Head of caudate nucleus (tissue), 42 donors: ENCODE results near the gene CDK9.
"Not testable (repeated sequence)": the region's sequence is repeated elsewhere in the genome, so short reads cannot be mapped to it uniquely, and the experiment has no call there.

Experiments used
- DNase-seq, 42 donors: peaks; one replicate each; pipeline versions ENCODE4 v3.0.0 to v3.0.0-alpha.2; 2020 to 2021; ENCODE audit warnings: mixed read lengths in 7 of 42
- intact Hi-C: fragments of 100-400 bp; cut with DNase I; formaldehyde crosslinking; loops from one replicate; pipeline ENCODE4 v1.15.0; 2022

CDK9 gene

DNA sequence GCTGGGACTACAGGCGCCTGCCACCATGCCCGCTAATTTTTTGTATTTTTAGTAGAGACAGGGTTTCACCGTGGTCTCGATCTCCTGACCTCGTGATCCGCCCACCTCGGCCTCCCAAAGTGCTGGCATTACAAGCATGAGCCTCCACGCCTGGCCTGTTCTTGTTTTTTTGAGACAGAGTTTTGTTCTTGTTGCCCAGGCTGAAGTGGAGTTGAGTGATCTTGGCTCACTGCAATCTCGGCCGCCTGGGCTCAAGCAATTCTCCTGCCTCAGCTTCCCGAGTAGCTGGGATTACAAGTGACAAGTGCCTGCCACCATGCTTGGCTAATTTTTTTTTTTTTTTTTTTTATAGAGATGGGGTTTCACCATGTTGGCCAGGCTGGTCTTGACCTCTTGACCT is 29.1 kb upstream of the CDK9 start:
- intact Hi-C loops, DNase-seq: not testable (repeated sequence)

DNA sequence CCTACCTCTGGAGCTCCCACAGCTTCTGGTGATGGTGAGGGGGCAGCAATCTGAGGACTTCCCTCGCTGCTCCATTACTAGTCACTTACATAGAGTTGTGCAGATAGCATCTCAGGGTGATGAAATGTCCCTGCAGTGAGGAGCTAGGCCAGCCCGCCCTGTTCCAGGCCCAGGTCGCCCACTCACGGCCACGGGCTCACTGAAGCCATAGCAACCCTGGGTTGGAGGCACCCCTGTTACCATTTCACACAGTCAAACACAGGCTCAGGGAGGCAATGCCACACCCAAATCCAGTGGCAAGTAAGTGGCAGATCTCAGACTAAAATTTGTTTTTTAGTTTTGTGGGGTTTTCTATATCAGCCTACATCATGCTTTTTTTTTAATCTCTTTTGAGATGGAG is 27.0 kb upstream of the CDK9 start:
- DNase-seq = no peak
- intact Hi-C loops = no loop called here

DNA sequence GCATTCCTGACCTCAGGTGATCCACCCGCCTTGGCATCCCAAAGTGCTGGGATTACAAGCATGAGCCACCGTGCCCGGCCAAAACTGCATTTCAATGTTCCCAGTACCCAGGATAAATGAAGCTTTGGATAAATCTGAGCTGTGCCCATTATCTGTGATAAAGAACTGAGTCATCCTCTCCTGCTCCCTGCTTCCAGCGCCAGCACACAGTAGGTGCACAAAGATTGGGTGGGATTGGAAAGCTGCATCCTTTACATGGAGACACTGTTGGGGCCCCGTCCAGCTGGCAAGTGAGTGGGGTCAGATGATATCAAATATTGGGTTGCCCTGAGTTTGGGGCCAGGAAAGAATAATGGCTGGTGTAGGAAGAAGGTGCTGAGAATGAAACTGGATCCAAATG is 24.8 kb upstream of the CDK9 start:
- no peak for DNase-seq
- intact Hi-C loops = no loop called here

DNA sequence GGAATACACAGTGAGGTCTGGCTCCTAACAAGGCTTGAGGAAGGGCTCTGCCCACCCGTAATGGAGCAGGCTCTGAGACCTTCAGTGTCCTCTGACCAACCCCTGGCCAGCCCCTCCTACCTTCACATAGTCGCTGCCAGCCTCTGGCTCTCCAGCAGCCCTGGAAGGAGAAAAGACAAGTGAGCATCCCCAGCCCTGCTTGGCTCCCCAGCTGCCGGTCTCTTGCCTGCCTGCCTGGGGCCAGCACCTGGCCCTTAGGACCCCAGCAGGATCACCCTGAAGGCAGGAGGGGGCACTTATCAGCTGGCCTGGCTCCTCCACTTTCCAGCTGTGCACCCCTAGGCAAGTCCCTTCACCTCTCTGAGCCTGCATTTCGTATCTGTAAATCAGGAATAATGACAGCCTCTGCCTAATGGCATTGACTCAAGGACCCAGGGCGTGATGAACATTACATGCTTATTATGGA is 24.3 kb upstream of the CDK9 start:
- DNase-seq = no peak
- intact Hi-C loops = no loop called here

DNA sequence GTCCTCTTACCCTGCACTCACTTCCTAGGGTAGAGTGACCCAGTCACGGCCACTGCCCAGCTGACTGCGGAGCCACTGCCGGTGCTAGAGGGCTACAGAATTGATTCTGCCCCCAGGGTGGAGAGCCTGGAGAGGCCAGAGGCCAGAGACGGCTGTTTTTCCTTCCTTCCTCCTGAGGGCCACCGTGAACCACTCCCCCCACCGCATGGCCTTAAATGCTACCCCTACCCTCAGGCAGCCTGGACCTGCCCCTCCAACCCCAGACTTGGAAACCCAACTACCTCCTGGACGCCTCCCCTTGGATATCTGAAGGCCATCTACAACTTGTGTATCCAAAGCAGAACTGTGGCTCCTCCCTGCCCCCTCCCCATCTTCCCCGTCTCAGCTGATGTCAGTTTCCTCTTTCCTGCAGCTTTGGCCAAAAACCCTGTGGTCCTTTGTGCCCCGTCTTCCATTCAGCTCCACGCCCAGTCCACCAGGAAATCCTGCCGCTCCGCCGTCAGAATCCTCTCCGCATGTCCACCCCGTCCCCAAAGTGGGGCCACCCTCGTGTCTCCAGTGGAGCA is 23.6 kb upstream of the CDK9 start:
- peak in 9 of 42 donors; percentile 12 to 56 (median 30) for DNase-seq
- intact Hi-C loops = no loop called here

DNA sequence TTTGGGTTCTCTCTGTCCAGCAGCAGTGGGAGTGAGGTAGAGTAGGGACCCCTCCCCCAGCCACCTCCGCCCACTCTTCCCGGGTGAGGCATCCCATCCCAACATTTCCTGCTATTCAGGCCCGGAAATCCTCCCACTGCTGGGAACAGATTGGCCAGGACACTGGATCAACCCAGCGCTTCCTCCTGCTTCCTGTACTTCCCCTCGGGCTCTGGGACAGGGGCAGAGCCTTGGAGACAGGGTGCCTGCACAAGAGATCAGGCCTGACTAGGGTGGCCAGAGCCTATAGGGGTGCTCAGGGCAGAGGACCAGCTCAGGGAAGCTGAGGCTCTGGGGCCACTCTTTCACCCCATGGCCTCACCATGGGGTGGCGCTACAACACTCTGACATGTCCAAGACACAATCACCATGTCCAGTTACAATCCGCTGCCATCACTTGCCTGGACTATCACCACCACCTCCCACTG is 21.9 kb upstream of the CDK9 start:
- intact Hi-C loops = no loop called here

DNA sequence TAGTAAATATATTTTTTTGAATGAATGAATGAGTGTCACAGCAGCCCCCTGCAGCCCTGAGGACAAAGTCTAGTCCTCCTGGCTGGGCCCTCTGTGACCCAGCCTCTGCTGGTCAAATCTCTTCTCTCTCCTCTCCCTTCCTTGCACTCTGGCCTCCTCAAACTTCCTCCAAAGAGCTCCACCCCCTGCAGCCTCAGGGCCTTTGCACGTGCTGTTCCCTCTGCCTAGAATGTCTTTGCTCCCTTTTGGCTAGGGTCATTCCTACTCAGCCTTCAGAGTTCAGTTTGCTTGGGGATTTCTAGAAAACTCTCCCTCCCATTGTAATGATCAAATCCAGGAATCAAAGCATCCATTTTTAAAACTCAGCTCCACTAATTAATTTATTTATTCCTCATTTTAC is 20.4 kb upstream of the CDK9 start:
- intact Hi-C loops = no loop called here
- DNase-seq = no peak

More for the DNA sequence above, 21.9 kb upstream of the CDK9 start:
- DNase-seq = peak in 6 of 42 donors; percentile 19 to 70 (median 46)

DNA sequence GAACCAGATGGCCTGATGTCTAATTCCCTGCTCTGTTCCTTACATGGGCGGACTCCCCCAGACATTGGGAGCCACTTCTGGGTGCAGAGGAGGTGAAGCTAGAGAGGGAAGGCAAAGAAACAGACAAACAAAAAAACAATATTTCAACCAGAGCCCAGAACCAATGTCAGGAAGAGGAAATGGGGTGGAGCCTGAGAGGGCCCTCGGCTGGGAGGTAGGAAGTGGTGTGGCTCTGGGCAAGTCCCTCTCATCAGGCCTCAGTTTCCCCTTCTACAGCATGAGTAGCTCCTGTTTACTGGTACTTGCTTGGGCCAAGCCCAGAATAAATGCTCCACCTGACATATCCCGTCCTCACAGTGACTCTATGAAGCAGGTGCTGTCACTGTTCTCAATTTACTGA is 18.4 kb upstream of the CDK9 start:
- intact Hi-C loops = no loop called here
- no peak for DNase-seq

DNA sequence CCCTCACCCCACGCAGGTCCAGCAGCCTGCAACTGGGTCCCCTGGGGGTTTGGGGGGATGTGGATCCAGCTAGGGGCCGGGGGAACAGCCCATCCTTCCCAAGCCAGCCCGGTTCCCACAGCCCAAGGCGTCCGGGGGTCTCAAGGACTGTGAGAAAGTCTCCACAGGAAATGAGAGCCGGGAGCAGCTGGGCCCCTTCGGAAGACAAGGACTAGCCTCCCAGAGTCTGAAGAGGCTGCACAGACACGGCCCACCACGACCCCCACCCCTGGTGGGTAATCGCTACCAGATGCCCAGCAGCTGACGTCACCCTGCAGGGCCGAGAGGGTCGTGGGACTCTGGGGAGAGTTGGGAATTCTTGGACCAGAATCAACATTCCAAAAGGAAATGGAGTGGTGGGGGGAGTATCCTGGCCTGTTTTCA is 17.9 kb upstream of the CDK9 start:
- intact Hi-C loops = no loop called here

DNA sequence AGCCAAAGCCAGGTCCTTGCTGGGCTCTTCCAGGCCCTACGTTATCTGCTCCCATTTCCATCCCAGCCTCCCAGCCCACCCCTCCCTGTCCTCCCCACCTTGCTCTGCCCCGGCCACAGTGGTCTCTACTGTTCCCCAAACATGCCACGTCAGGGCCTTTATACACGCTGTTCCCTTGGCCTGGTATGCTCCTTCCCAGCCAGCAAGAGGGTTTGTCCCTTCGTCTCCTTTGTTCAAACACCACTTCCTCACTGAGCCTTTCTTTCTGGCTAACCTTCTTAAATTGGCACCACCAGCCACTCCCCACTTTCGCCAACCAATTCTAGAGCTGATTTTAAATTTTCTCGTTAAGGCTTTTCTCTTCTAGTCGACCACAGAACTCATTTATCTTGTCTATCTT is 17.1 kb upstream of the CDK9 start:
- intact Hi-C loops = no loop called here
- DNase-seq = no peak

More for the DNA sequence above, 17.9 kb upstream of the CDK9 start:
- DNase-seq = no peak

DNA sequence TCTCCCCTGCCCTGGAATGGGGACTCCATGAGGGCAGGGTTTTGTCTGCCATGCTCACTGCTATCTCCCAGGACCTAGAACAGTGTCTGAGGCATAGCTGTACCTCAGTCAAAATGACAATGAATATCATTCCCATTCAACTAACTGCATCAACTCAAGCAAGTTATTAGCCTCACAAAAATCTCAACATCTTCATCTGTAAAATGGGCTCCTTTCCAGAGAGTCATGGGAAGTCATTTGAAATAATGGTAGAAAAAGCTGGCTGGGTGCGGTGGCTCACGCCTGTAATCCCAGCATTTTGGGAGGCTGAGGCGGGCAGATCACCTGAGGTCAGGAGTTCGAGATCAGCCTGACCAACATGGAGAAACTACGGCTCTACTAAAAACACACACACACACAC is 16.7 kb upstream of the CDK9 start:
- DNase-seq = no peak
- intact Hi-C loops = no loop called here

DNA sequence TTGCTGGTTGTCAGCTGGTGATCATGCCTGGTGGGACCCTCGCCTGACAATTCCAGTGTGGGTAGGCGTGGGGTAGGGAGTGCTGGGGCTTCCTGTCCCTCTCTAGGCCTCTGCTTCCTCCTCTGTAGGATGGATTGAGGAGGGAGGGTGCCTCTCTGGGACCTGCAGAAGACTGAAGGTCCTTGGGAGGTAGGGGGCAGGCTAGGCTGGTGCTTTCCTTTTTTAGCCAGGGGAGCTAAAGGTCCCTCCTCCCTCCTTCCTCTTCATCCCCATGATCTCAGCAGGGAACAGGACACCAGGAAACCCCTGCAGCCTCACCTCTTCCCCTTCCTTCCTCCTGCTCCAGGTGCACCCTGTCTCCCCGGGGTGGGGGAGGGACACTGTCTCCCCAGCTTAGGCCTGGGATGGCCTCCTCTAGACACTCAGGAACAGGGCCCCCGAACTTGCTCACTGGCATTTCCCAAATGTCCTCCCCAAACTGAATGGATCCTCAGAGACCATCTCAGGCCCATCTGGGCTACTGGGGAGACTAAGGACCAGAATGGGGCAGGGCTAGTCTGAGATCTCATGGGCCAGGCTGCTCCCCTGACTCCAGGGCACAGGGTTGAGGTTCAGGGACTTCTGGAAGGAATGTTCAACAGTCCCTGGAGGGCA is 15.8 kb upstream of the CDK9 start:
- DNase-seq = no peak
- intact Hi-C loops = no loop called here

DNA sequence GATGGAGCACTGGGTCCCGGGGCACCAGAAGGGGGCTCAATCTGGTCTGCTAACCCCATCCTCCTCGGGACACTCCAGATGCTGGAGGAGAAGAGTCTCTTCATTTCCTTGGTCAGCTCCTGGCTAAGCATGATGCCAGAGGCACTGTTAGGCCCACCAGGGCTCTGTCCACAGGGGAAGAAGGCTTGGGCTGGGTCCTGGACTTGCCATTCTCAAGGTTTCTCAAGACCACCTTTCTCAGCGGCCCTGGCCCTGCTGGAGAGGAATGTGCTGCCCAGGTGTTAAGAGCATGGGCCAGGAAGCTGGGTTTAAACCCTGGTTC is 15.3 kb upstream of the CDK9 start:
- intact Hi-C loops = no loop called here
- no peak for DNase-seq

DNA sequence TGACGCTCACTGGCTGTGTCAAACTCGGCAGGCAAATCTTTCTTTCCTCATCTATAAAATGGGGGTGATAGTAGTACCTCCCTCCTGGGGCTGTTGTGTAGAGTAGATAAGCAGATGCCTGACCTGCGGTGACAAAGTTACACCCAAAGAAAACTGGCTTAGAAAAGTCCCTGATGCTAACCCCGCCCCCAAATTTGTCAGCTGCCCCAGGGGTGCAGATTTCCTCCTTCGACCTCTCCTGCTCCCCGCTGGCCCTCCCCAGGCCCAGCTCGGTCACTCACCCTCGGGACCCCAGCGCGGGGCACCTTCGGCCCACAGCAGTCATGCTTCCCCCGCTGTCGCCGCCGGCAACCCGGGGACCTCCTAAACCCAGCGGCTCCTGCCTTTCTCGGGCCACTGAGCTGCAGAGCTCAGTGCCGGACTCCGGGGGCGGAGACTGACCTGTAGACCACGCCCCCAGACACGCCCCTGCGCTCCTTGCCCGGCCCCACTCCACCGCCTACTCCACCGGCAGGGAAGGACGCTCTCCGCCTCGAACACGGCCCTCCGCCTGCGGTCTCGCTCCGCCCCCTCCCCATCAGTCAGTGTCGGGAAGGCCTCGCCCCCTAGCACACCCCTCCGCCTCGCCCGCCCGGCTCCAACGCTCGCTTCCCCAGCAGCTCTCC is 14.8 kb upstream of the CDK9 start:
- DNase-seq = peak in 41 of 42 donors; percentile 80 to 97 (median 93)
- intact Hi-C loops = no loop called here

DNA sequence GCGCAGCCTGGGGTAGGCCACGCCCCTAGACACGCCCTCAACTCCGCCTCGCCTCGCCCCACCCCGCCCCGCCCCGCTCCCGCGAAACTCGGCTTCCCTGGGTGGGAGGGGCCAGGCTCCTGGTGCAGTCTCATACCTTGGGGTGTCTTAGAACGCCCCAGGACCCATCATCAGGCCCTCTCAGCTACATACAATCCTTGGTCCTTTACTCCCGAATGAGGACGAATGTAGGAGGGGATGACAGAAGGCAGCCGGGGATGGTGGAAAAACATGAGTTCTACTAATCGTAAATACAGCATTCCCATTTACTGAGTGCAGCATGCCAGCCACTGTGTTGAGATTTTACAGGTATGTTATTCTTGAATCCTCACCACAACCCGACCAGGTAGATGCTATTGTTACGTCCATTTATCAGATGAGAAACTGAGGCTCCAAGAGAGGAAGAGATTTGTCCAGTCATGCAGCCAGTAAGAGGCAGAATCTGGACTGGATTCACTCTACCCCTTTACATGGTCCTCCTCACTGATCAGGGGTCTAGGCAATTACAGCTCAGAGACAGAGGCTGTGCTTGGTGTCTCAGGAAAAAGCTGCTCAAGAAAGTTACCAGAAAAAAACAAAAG is 14.2 kb upstream of the CDK9 start:
- intact Hi-C loops = no loop called here
- DNase-seq = peak in 1 of 42 donors; percentile 95

DNA sequence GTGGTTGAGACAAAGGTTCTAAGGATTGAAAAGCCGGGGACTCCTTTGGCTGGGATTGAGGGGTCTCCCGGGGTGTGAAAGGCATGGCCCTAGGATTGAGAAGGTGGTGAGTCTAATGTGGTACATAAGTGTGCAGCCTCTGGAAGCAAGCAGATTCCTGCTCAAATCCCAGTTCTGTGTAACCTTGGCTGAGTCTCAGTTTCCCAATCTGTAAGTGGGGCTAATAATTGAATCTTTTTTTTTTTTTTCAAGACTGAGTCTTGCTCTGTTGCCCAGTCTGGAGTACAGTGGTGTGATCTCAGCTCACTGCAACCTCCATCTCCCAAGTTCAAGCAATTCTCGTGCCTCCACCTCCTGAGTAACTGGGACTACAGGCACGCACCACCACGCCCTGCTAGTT is 13.2 kb upstream of the CDK9 start:
- no peak for DNase-seq
- intact Hi-C loops = no loop called here

DNA sequence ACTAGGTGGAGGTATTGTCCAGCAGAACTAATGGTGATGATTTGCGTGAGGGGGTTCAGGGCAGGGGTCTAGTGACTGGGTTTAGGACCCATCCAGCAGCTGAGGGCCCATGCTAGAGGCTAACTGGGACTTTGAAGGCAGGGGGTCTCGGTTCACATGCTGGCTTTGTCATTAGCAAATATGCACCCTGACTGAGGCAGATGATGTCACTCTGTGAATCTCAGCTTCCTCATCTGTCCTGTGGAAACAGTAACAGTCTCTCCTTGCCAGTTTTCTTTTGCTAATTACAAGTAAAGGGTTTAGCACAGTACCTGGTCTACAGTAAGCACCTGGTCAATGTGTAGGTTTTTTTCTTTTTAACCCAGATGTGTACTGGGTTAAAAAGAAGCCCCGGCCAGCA is 12.6 kb upstream of the CDK9 start:
- no peak for DNase-seq
- intact Hi-C loops = no loop called here

DNA sequence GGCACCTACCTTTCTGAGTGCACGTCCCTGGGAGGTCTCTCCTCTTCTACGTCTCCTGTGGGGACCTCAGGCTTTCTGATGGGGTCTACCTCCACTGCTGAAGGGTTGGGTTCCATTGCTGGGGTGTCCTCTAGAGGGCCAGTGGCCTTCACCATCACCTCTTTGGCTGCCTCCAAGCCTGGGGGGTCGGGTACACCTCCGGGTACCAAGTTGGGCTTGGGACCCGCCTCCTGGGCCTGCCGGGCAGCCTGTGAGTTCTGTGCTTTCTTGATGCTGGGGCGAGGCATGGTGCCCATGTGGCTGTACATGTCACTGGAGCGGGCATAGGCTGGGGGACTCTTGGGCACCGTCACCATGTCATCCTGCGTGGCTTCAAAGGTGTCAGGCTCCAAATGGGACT is 11.9 kb upstream of the CDK9 start:
- intact Hi-C loops = no loop called here
- DNase-seq = no peak

DNA sequence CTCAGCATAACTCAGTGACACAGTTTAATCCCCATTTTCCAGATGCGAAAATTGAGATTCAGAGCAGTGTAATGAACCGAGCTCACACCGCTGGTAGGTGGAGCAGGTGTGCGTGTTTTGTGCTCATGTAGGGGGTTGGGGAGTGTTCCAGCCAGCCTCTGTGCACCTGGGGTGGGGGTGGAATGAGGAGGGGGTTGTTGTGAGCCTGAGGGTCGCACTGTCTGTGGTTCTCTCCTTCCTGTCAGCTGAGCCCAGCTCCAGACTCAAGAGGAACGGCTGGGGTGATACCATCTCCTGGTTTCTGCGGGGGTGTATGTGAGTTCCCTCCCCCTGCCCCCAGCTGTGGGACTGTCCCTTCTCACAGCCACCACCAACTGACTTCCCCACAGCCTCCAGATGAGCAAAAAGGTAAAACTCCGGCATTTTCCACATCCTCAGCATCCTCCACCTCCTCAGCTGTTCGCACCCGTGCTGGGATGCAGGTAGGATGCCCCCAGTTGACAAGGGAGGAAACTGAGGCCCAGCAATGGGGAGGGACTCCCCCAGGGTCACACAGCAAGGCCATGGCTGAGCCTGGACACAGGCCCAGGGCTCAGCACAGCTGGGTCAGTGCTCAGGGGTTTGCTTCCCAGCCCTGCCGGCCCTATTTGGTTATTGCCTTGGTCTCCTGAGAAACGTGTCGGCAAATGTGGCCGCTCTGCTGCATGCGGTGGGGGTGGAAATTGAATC is 9.5 kb upstream of the CDK9 start:
- intact Hi-C loops = no loop called here

DNA sequence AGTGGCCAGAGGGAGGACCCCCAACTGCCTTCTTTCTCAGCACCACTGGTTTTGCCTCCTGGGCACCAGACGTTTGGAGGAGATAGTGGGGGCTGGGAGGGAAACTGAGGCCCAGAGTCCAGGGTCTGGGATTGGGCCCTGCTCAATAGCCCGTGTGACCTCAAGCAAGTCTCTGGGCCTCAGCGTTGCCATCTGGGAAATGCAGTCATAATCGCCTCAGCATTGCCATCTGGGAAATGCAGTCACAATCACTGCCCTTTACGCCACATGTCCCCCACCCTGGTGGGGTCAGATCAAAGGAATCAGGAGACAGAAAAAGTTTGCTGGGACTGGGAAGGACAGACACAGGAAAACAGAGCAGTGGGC is 8.9 kb upstream of the CDK9 start:
- intact Hi-C loops = no loop called here
- DNase-seq = no peak

More for the DNA sequence above, 9.5 kb upstream of the CDK9 start:
- DNase-seq = peak in 18 of 42 donors; percentile 8 to 64 (median 37)
